CD8-positive, alpha-beta memory T cell (primary cell): ENCODE data around the gene CCDC191. TPM values are rescaled to one million over a fixed set of nuclear protein-coding genes. Genes with fewer than 3 reads are reported as not detected.

Source experiments
- CTCF ChIA-PET: fragments of 350-600 bp; sonication (Branson Sonifier 250); formaldehyde crosslinking; loops from one replicate; lab custom pipeline; 2021; ENCODE audit warnings: antibody characterized with exemption; lab: Charles Lee
- POLR2A ChIA-PET: fragments of 350-600 bp; sonication (Branson Sonifier 250); formaldehyde crosslinking; loops from one replicate; lab custom pipeline; 2021; ENCODE audit warnings: antibody characterized with exemption; lab: Charles Lee
- DNase-seq, 5 donors: peaks; one replicate each; pipeline versions ENCODE4 v3.0.0 to v3.0.0-alpha.2; 2020 to 2022; ENCODE audit warnings: mixed read lengths in 1 of 5
- H3K27ac ChIP-seq: one replicate; pipeline ENCODE4 v1.7.0; 2013; ENCODE audit warnings: low read depth, mild to moderate bottlenecking, low read length, moderate library complexity
- H3K27me3 ChIP-seq: 2 replicates; pipeline ENCODE4 v1.7.0; 2013; ENCODE audit warnings: low read length, mild to moderate bottlenecking; ENCODE audit not compliant: insufficient read depth, poor library complexity, severe bottlenecking
- H3K36me3 ChIP-seq: 2 replicates; pipeline ENCODE4 v1.7.0; 2013; ENCODE audit warnings: mild to moderate bottlenecking, low read length, moderate library complexity; ENCODE audit not compliant: insufficient read depth
- H3K4me1 ChIP-seq: 2 replicates; pipeline ENCODE4 v1.7.0; 2013; ENCODE audit warnings: mild to moderate bottlenecking, low read length, moderate library complexity; ENCODE audit not compliant: insufficient read depth
- H3K4me3 ChIP-seq: 2 replicates; pipeline ENCODE4 v1.7.0; 2013; ENCODE audit warnings: mild to moderate bottlenecking, low read length
- H3K9me3 ChIP-seq: 2 replicates; pipeline ENCODE4 v1.7.0; 2013; ENCODE audit warnings: mild to moderate bottlenecking, low read length
- H3K27ac Mint-ChIP-seq, 8 donors: one replicate each; pipeline ENCODE4 v1.8.0; 2020 to 2021; ENCODE audit warnings: mixed read lengths in 8 of 8, mild to moderate bottlenecking in 6 of 8, inconsistent platforms in 3 of 8, moderate library complexity in 3 of 8
- H3K27me3 Mint-ChIP-seq, 2 donors: one replicate each; pipeline ENCODE4 v1.8.0; 2020 to 2021; ENCODE audit warnings: mixed read lengths in 2 of 2, mild to moderate bottlenecking in 1 of 2, moderate library complexity in 1 of 2
- H3K36me3 Mint-ChIP-seq, 3 donors: one replicate each; pipeline ENCODE4 v1.8.0; 2020 to 2021; ENCODE audit warnings: mixed read lengths in 3 of 3, inconsistent platforms in 1 of 3, mild to moderate bottlenecking in 1 of 3
- H3K4me1 Mint-ChIP-seq, 3 donors: one replicate each; pipeline ENCODE4 v1.8.0; 2020 to 2021; ENCODE audit warnings: mixed read lengths in 3 of 3, inconsistent platforms in 1 of 3, mild to moderate bottlenecking in 1 of 3
- H3K4me3 Mint-ChIP-seq, 7 donors: one replicate each; pipeline ENCODE4 v1.8.0; 2020 to 2021; ENCODE audit warnings: mixed read lengths in 7 of 7, mild to moderate bottlenecking in 6 of 7, moderate library complexity in 4 of 7, inconsistent platforms in 2 of 7
- H3K9me3 Mint-ChIP-seq, 5 donors: one replicate each; pipeline ENCODE4 v1.8.0; 2020 to 2022; ENCODE audit warnings: mixed read lengths in 5 of 5, mild to moderate bottlenecking in 3 of 5, moderate library complexity in 2 of 5, inconsistent platforms in 1 of 5
- polyA plus RNA-seq: library from polyadenylated mRNA; unstranded; fragments of 300-500 nt; fragmentation: Illumina TruSeq; gene quantifications from one replicate; pipeline ENCODE4 v1.2.3, GENCODE V29; 2021
- total RNA-seq, 2 experiments: library from RNA; stranded (reverse); gene quantifications; one replicate each; pipeline ENCODE4 v1.2.3, GENCODE V29; 2021

The CCDC191 gene
- total and polyA plus RNA-seq, 3 experiments from 2014 or later: 1.2 to 1.5 (median 1.4) TPM

GRCh38 chr3:114020907-114021306 lies 35.4 kb downstream of the CCDC191 start:
- Histone ChIP-seq H3K36me3 (no peaks in the 10 kb centered on the region), H3K27ac (no peak overlapping the region), H3K4me3 (no peak overlapping the region), H3K9me3 (no peaks in the 10 kb centered on the region), H3K4me1 (no peaks in the 10 kb centered on the region), H3K27me3 (no peaks in the 10 kb centered on the region)
- no peak overlapping the region for H3K4me3 Mint-ChIP-seq
- no peaks in the 10 kb centered on the region for H3K27me3 Mint-ChIP-seq
- H3K27ac Mint-ChIP-seq: no peak overlapping the region
- H3K4me1 Mint-ChIP-seq: no peaks in the 10 kb centered on the region
- no peaks in the 10 kb centered on the region for H3K9me3 Mint-ChIP-seq
- H3K36me3 Mint-ChIP-seq: peaks cover 2 to 12% (median 11%) of the 10 kb centered on the region in 3 donors
- ChIA-PET CTCF (no interaction called here), POLR2A (no interaction called here)
- DNase-seq: no peak

DNA sequence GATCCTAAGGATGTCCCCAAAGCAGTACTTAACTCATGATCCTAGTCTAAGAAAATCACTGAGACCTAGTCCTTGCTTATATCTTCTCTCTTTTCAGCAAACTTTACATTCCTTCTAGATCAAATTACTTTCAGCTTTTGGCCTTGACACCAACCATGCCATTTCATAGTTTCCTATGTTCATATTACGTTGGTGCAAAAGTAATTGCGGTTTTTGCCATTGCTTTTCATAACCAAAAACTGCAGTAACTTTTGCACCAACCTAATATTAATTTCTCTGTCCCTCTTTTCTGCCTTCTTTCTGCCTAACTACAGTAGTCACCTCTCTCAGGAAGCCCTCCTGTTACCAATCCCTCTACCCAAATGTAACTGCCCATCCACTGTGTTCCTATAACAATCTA lies 36.8 kb downstream of the CCDC191 start:
- Mint-ChIP-seq H3K36me3 (peaks cover 2 to 13% (median 3%) of the 10 kb centered on the region in 3 donors), H3K27me3 (no peaks in the 10 kb centered on the region), H3K4me3 (no peak overlapping the region), H3K4me1 (no peaks in the 10 kb centered on the region), H3K9me3 (no peaks in the 10 kb centered on the region), H3K27ac (no peak overlapping the region)
- CTCF ChIA-PET: no interaction called here
- Histone ChIP-seq H3K4me1 (no peaks in the 10 kb centered on the region), H3K27ac (no peak overlapping the region), H3K36me3 (no peaks in the 10 kb centered on the region), H3K9me3 (no peaks in the 10 kb centered on the region), H3K4me3 (no peak overlapping the region), H3K27me3 (no peaks in the 10 kb centered on the region)
- DNase-seq: no peak
- POLR2A ChIA-PET: no interaction called here

- H3K4me1 Mint-ChIP-seq: no peaks in the 10 kb centered on the region
- no peak for DNase-seq
- Histone ChIP-seq H3K4me3 (no peak overlapping the region), H3K27me3 (no peaks in the 10 kb centered on the region), H3K4me1 (no peaks in the 10 kb centered on the region), H3K27ac (no peak overlapping the region), H3K9me3 (no peaks in the 10 kb centered on the region), H3K36me3 (no peaks in the 10 kb centered on the region)
- no peak overlapping the region for H3K4me3 Mint-ChIP-seq
- no peaks in the 10 kb centered on the region for H3K27me3 Mint-ChIP-seq
- ChIA-PET POLR2A (no interaction called here), CTCF (no interaction called here)
- peaks cover 0 to 19% (median 15%) of the 10 kb centered on the region in 3 donors for H3K36me3 Mint-ChIP-seq
- H3K9me3 Mint-ChIP-seq: no peaks in the 10 kb centered on the region
- H3K27ac Mint-ChIP-seq: no peak overlapping the region
Observed at GRCh38 chr3:114014211-114014610, 42.1 kb downstream of the CCDC191 start.

DNA sequence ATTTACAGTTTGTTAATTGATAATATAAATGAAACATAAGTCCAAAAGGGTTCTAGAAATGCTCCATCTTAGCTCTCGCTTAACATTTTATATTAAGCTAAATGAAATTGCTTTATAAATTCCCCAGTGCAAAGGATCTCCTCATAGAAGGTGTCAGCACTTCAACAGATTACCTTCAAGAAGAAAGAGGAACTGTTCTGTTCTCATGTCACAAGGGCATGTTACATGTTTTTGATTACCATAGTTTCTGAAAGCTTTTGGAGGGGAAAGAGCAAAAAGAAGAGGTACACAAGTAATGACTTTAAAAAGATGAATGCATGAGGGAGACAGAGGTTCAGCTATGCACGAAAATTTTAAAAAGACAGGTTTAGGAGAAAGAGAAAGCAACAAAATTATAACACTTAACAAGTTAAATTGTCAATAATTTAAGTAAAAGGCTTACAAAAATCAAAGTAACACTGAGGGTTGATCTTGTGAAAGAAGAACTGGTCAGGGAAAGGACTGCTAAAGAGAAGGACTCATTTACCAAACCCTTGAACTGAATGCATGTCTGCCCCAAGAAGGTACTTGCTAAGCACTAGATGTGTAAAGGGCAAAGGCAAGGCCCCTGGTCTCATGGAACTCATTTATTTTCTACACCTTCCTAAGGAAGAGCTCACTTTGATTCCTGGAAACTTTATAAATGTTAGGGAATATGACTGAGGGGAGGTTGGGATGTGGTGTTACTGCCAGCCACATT lies 45.1 kb downstream of the CCDC191 start:
- POLR2A ChIA-PET: no interaction called here
- no peaks in the 10 kb centered on the region for H3K9me3 Mint-ChIP-seq
- CTCF ChIA-PET: no interaction called here
- Histone ChIP-seq H3K9me3 (no peaks in the 10 kb centered on the region), H3K4me3 (no peak overlapping the region), H3K27me3 (no peaks in the 10 kb centered on the region), H3K36me3 (no peaks in the 10 kb centered on the region), H3K4me1 (no peaks in the 10 kb centered on the region), H3K27ac (no peak overlapping the region)
- peaks cover 0 to 15% (median 10%) of the 10 kb centered on the region in 3 donors for H3K36me3 Mint-ChIP-seq
- no peak for DNase-seq
- no peaks in the 10 kb centered on the region for H3K27me3 Mint-ChIP-seq
- H3K27ac Mint-ChIP-seq: no peak overlapping the region
- no peak overlapping the region for H3K4me3 Mint-ChIP-seq
- H3K4me1 Mint-ChIP-seq: no peaks in the 10 kb centered on the region

- H3K27me3 Mint-ChIP-seq: no peaks in the 10 kb centered on the region
- no peak overlapping the region for H3K4me3 ChIP-seq
- H3K4me1 ChIP-seq: no peaks in the 10 kb centered on the region
- H3K27ac ChIP-seq: no peak overlapping the region
- ChIA-PET CTCF (no interaction called here), POLR2A (no interaction called here)
- H3K36me3 ChIP-seq: no peaks in the 10 kb centered on the region
- no peaks in the 10 kb centered on the region for H3K9me3 ChIP-seq
- H3K27me3 ChIP-seq: no peaks in the 10 kb centered on the region
- no peaks in the 10 kb centered on the region for H3K9me3 Mint-ChIP-seq
- H3K4me3 Mint-ChIP-seq: no peak overlapping the region
- H3K27ac Mint-ChIP-seq: no peak overlapping the region
- H3K4me1 Mint-ChIP-seq: no peaks in the 10 kb centered on the region
- H3K36me3 Mint-ChIP-seq: peaks cover 9 to 36% (median 16%) of the 10 kb centered on the region in 3 donors
- no peak for DNase-seq
Observed at GRCh38 chr3:114005481-114005880, 50.8 kb downstream of the CCDC191 start.

DNA sequence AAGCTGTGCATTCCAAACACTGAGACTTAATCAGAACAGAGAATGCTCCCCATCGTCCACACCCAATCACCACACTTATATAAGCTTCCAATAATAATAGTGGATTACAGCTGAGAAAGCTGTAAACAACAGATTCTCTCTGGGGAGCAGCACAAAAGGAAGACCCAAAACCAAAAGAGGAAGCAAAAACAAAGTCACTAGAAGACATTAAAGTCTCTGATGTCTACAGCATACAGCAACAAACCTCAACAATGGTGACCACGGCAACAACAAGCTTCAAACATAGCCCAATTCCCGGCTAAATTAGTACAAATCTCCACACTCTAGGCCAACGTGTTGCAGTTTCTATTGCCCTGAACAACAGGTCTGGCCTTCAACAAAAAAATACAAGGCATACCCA lies 70.8 kb downstream of the CCDC191 start:
- POLR2A ChIA-PET: no interaction called here
- H3K36me3 ChIP-seq: no peaks in the 10 kb centered on the region
- DNase-seq: peak in 1 of 5 donors; percentile 8
- no peaks in the 10 kb centered on the region for H3K27me3 Mint-ChIP-seq
- H3K4me1 Mint-ChIP-seq: peaks cover 3 to 17% (median 8%) of the 10 kb centered on the region in 3 donors
- no peaks in the 10 kb centered on the region for H3K4me1 ChIP-seq
- no peak overlapping the region for H3K27ac ChIP-seq
- H3K9me3 Mint-ChIP-seq: peaks cover 0 to 3% (median 0%) of the 10 kb centered on the region in 5 donors
- H3K4me3 ChIP-seq: no peak overlapping the region
- no peaks in the 10 kb centered on the region for H3K27me3 ChIP-seq
- H3K9me3 ChIP-seq: no peaks in the 10 kb centered on the region
- peaks cover 22 to 29% (median 27%) of the 10 kb centered on the region in 3 donors for H3K36me3 Mint-ChIP-seq
- CTCF ChIA-PET: interaction anchor here (0.6 kb wide), 1 partner anchor 151 kb away, joined by 3 read pairs; no protein-coding TSS in a partner anchor
- H3K4me3 Mint-ChIP-seq: peak overlapping the region in 1 of 7 donors; percentile 1
- peak overlapping the region in 6 of 8 donors; percentile 35 to 91 (median 74) for H3K27ac Mint-ChIP-seq

- Histone ChIP-seq H3K27ac (no peak overlapping the region), H3K9me3 (no peaks in the 10 kb centered on the region), H3K27me3 (no peaks in the 10 kb centered on the region), H3K4me3 (no peak overlapping the region), H3K4me1 (no peaks in the 10 kb centered on the region), H3K36me3 (no peaks in the 10 kb centered on the region)
- Mint-ChIP-seq H3K9me3 (peaks cover 0 to 3% (median 0%) of the 10 kb centered on the region in 5 donors), H3K36me3 (peaks cover 27 to 45% (median 30%) of the 10 kb centered on the region in 3 donors), H3K4me1 (peaks cover 3 to 17% (median 8%) of the 10 kb centered on the region in 3 donors), H3K27me3 (no peaks in the 10 kb centered on the region), H3K4me3 (no peak overlapping the region), H3K27ac (no peak overlapping the region)
- ChIA-PET CTCF (no interaction called here), POLR2A (no interaction called here)
- DNase-seq: no peak
Observed at GRCh38 chr3:113983544-113983943, 72.8 kb downstream of the CCDC191 start.

- no peak overlapping the region for H3K27ac ChIP-seq
- DNase-seq: no peak
- no peaks in the 10 kb centered on the region for H3K27me3 ChIP-seq
- POLR2A ChIA-PET: no interaction called here
- Mint-ChIP-seq H3K27ac (no peak overlapping the region), H3K27me3 (no peaks in the 10 kb centered on the region), H3K4me3 (no peak overlapping the region), H3K4me1 (peaks cover 3 to 17% (median 8%) of the 10 kb centered on the region in 3 donors), H3K9me3 (peaks cover 0 to 3% (median 0%) of the 10 kb centered on the region in 5 donors), H3K36me3 (peaks cover 30 to 55% (median 35%) of the 10 kb centered on the region in 3 donors)
- no peaks in the 10 kb centered on the region for H3K4me1 ChIP-seq
- no peaks in the 10 kb centered on the region for H3K9me3 ChIP-seq
- H3K4me3 ChIP-seq: no peak overlapping the region
- CTCF ChIA-PET: no interaction called here
- H3K36me3 ChIP-seq: no peaks in the 10 kb centered on the region
Observed at GRCh38 chr3:113981803-113982202, 74.5 kb downstream of the CCDC191 start.
